Measurements from ENCODE around the gene RAB3D. TPM values are rescaled to one million over a fixed set of nuclear protein-coding genes. Genes with fewer than 3 reads are reported as not detected.
"Not testable (repeated sequence)": the region's sequence is repeated elsewhere in the genome, so short reads cannot be mapped to it uniquely, and the experiment has no call there.

RAB3D gene
- total and polyA plus RNA-seq, 2 experiments from 2014 or later: 3.7 to 5.1 TPM

- H3K4me3 ChIP-seq: no peak overlapping the region
- no peaks in the 10 kb centered on the region for H3K9me3 ChIP-seq (ENCODE audit: low read depth)
- TF ChIP-seq EZH2phosphoT487 (IDR thresholded peaks at IDR 0.05; ENCODE audit: insufficient read depth, low read depth) (no peak), EZH2 (IDR thresholded peaks at IDR 0.05; ENCODE audit: insufficient read depth, poor library complexity, severe bottlenecking) (no peak)
- WGBS, 2 experiments (ENCODE audit: low coverage in 1 of 2, low lambda C conversion rate in 2 of 2, missing lambda C conversion rate in 2 of 2): 90 to 92% methylated on average over 14 of the region's 14 CpGs
- 0 out of 2 replicates have a peak, but pooled peaks cover 5% of the 10 kb centered on the region for H3K4me1 ChIP-seq (ENCODE audit: insufficient read depth)
- no peak overlapping the region for H3K27ac ChIP-seq
- H3K4me2 ChIP-seq (ENCODE audit: unreplicated experiment): no peak overlapping the region
- H3K27me3 ChIP-seq (replicated peaks; ENCODE audit: insufficient read depth): no peaks in the 10 kb centered on the region
- H3K9me2 ChIP-seq (ENCODE audit: insufficient read depth): no peaks in the 10 kb centered on the region
- H4K20me1 ChIP-seq (ENCODE audit: insufficient read depth): no peaks in the 10 kb centered on the region
- in situ Hi-C loops (cut with MboI): no loop called here
- no peak overlapping the region for H2AFZ ChIP-seq
- H3K9ac ChIP-seq: no peak overlapping the region
- DNase-seq: no peak
- no peaks in the 10 kb centered on the region for H3F3A ChIP-seq (ENCODE audit: insufficient read depth)
- no peaks in the 10 kb centered on the region for H3K79me2 ChIP-seq (ENCODE audit: insufficient read depth)
- H3K36me3 ChIP-seq (ENCODE audit: low read depth): no peaks in the 10 kb centered on the region
These were observed 2.4 kb downstream of the RAB3D start for GRCh38 chr19:11337080-11337479.

- no peak for DNase-seq
- WGBS, 2 experiments (ENCODE audit: low coverage in 1 of 2, low lambda C conversion rate in 2 of 2, missing lambda C conversion rate in 2 of 2): 90 to 96% methylated on average over 16 to 17 of the region's 17 CpGs
- Histone ChIP-seq H3K9ac (no peak overlapping the region), H3K79me2 (ENCODE audit: insufficient read depth) (no peaks in the 10 kb centered on the region), H4K20me1 (ENCODE audit: insufficient read depth) (no peaks in the 10 kb centered on the region), H3K4me3 (no peak overlapping the region), H3F3A (ENCODE audit: insufficient read depth) (no peaks in the 10 kb centered on the region), H3K4me1 (ENCODE audit: insufficient read depth) (0 out of 2 replicates have a peak, but pooled peaks cover 5% of the 10 kb centered on the region), H2AFZ (no peak overlapping the region), H3K36me3 (ENCODE audit: low read depth) (no peaks in the 10 kb centered on the region), H3K4me2 (ENCODE audit: unreplicated experiment) (no peak overlapping the region), H3K27ac (no peak overlapping the region), H3K9me3 (ENCODE audit: low read depth) (no peaks in the 10 kb centered on the region), H3K27me3 (replicated peaks; ENCODE audit: insufficient read depth) (no peaks in the 10 kb centered on the region), H3K9me2 (ENCODE audit: insufficient read depth) (no peaks in the 10 kb centered on the region)
- in situ Hi-C loops (cut with MboI): no loop called here
- TF ChIP-seq EZH2 (IDR thresholded peaks at IDR 0.05; ENCODE audit: insufficient read depth, poor library complexity, severe bottlenecking): no peak
- TF ChIP-seq EZH2phosphoT487 (IDR thresholded peaks at IDR 0.05; ENCODE audit: insufficient read depth, low read depth): no peak
These were observed 3.9 kb downstream of the RAB3D start for GRCh38 chr19:11335449-11336146.

- WGBS, 2 experiments (ENCODE audit: low coverage in 1 of 2, low lambda C conversion rate in 2 of 2, missing lambda C conversion rate in 2 of 2): 92 to 95% methylated on average over 9 of the region's 9 CpGs
- not testable (repeated sequence) for H3K36me3 ChIP-seq (ENCODE audit: low read depth)
These were observed 5.6 kb downstream of the RAB3D start for GRCh38 chr19:11333838-11334237.

DNA sequence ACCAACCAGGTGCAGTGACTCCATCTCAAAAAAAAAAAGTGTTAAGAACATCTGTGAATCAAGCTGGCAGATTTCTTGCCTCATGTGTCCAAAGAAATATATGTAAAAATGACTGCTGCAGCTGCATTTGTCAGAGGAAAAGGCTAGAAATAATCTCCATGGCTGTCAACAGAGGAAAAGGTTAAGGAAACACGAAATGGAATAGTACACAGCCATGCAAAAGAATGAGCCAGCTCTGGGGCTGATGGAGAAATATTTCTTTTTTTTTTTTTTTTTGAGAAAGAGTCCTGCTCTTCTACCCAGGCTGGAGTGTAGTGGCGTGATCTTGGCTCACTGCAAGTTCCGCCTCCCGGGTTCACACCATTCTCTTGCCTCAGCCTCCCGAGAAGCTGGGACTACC lies 6.6 kb downstream of the RAB3D start:
- WGBS, 2 experiments (ENCODE audit: low coverage in 1 of 2, low lambda C conversion rate in 2 of 2, missing lambda C conversion rate in 2 of 2): 91 to 95% methylated on average over 5 of the region's 5 CpGs
- in situ Hi-C loops (cut with MboI): no loop called here
- TF ChIP-seq EZH2 (IDR thresholded peaks at IDR 0.05; ENCODE audit: insufficient read depth, poor library complexity, severe bottlenecking): no peak
- TF ChIP-seq EZH2phosphoT487 (IDR thresholded peaks at IDR 0.05; ENCODE audit: insufficient read depth, low read depth): no peak
- H3K27ac ChIP-seq: no peak overlapping the region
- H3F3A ChIP-seq (ENCODE audit: insufficient read depth): no peaks in the 10 kb centered on the region
- no peak overlapping the region for H3K4me2 ChIP-seq (ENCODE audit: unreplicated experiment)
- no peak overlapping the region for H2AFZ ChIP-seq
- H4K20me1 ChIP-seq (ENCODE audit: insufficient read depth): no peaks in the 10 kb centered on the region
- no peaks in the 10 kb centered on the region for H3K79me2 ChIP-seq (ENCODE audit: insufficient read depth)
- H3K9me3 ChIP-seq (ENCODE audit: low read depth): no peaks in the 10 kb centered on the region
- H3K9me2 ChIP-seq (ENCODE audit: insufficient read depth): no peaks in the 10 kb centered on the region
- no peak overlapping the region for H3K4me3 ChIP-seq
- no peaks in the 10 kb centered on the region for H3K4me1 ChIP-seq (ENCODE audit: insufficient read depth)
- no peak for DNase-seq
- no peaks in the 10 kb centered on the region for H3K27me3 ChIP-seq (replicated peaks; ENCODE audit: insufficient read depth)
- H3K9ac ChIP-seq: no peak overlapping the region
- no peaks in the 10 kb centered on the region for H3K36me3 ChIP-seq (ENCODE audit: low read depth)

More at GRCh38 chr19:11333838-11334237, 5.6 kb downstream of the RAB3D start:
- H3K9ac ChIP-seq; H3K79me2 ChIP-seq (ENCODE audit: insufficient read depth); H3F3A ChIP-seq (ENCODE audit: insufficient read depth); H2AFZ ChIP-seq; H3K4me3 ChIP-seq; H3K27me3 ChIP-seq (replicated peaks; ENCODE audit: insufficient read depth); in situ Hi-C loops (cut with MboI); H4K20me1 ChIP-seq (ENCODE audit: insufficient read depth); H3K4me1 ChIP-seq (ENCODE audit: insufficient read depth); H3K9me2 ChIP-seq (ENCODE audit: insufficient read depth); H3K27ac ChIP-seq; H3K4me2 ChIP-seq (ENCODE audit: unreplicated experiment); H3K9me3 ChIP-seq (ENCODE audit: low read depth): not testable (repeated sequence)
- DNase-seq: peak; percentile 56

DNA sequence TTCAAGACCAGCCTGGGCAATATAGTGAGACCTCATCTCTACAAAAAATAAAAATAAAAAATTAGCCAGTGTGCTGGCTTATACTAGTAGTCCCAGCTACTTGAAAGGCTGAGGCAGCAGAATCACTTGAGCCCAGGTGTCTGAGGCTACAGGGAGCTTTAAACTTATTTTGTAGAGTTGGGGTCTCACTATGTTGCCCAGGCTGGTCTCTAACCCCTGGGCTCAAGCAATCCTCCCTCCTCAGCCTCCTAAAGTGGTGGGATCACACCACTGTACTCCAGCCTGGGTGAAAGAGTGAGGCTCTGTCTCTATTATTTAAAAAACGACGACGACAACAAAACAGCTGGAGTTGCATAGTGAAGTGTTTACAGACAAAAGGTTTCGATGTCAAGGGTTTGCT lies 8.0 kb downstream of the RAB3D start:
- no peak for DNase-seq
- Histone ChIP-seq H3F3A (ENCODE audit: insufficient read depth) (no peaks in the 10 kb centered on the region), H3K4me3 (no peak overlapping the region), H3K79me2 (ENCODE audit: insufficient read depth) (no peaks in the 10 kb centered on the region), H3K9ac (no peak overlapping the region), H3K27ac (no peak overlapping the region), H3K27me3 (replicated peaks; ENCODE audit: insufficient read depth) (no peaks in the 10 kb centered on the region), H4K20me1 (ENCODE audit: insufficient read depth) (no peaks in the 10 kb centered on the region), H3K4me1 (ENCODE audit: insufficient read depth) (no peaks in the 10 kb centered on the region), H3K9me2 (ENCODE audit: insufficient read depth) (no peaks in the 10 kb centered on the region), H3K9me3 (ENCODE audit: low read depth) (no peaks in the 10 kb centered on the region), H3K4me2 (ENCODE audit: unreplicated experiment) (no peak overlapping the region), H2AFZ (no peak overlapping the region), H3K36me3 (ENCODE audit: low read depth) (no peaks in the 10 kb centered on the region)
- WGBS, 2 experiments (ENCODE audit: low coverage in 1 of 2, low lambda C conversion rate in 2 of 2, missing lambda C conversion rate in 2 of 2): 69 to 75% methylated on average over 4 of the region's 4 CpGs
- in situ Hi-C loops (cut with MboI): no loop called here
- no peak for TF ChIP-seq EZH2 (IDR thresholded peaks at IDR 0.05; ENCODE audit: insufficient read depth, poor library complexity, severe bottlenecking)
- TF ChIP-seq EZH2phosphoT487 (IDR thresholded peaks at IDR 0.05; ENCODE audit: insufficient read depth, low read depth): no peak
